IPS-18c (cell line): ENCODE results near the gene LYZ.

Experiments used
- H3K4me3 ChIP-seq: 2 replicates; pipeline ENCODE4 v1.7.0; 2013; ENCODE audit warnings: low read depth, mild to moderate bottlenecking, low read length, moderate library complexity; ENCODE audit not compliant: insufficient read depth
- H3K9me3 ChIP-seq: one replicate; pipeline ENCODE4 v1.6.1; 2013; ENCODE audit warnings: mild to moderate bottlenecking, low read length, moderate library complexity; ENCODE audit not compliant: control insufficient read depth, insufficient read depth

LYZ gene

DNA sequence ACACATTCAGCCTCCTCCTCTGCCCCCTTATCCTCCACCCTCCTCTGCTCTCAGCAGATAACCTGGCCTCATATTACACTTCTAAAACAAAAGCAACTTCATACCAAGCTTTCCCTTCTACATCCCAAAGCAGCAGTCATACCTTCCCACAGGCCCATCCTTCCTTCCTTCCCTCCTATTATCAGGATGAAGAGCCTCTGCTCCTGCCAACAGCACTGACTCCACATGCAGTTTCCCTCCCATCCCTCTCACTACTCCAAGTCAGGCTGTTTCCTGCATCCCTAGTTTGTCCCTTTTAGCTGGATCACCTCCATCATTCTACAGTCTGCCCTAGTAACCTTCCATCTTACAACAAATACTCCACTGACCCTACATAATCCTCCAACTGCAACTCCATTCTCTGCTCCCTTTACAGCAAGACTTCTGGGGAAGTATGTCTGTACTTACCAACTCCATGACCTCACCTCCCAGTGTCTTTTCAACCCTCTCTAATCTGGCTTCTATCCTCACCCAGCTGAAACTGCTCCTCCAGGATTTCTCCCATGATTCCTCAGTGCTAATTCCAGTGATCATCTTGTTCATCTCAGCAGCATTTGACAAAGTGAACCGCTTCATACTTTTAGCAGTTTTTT, 6.5 kb downstream of the LYZ start:
- H3K4me3 ChIP-seq, result no peak overlapping the region
- H3K9me3 ChIP-seq, result no peaks in the 10 kb centered on the region

DNA sequence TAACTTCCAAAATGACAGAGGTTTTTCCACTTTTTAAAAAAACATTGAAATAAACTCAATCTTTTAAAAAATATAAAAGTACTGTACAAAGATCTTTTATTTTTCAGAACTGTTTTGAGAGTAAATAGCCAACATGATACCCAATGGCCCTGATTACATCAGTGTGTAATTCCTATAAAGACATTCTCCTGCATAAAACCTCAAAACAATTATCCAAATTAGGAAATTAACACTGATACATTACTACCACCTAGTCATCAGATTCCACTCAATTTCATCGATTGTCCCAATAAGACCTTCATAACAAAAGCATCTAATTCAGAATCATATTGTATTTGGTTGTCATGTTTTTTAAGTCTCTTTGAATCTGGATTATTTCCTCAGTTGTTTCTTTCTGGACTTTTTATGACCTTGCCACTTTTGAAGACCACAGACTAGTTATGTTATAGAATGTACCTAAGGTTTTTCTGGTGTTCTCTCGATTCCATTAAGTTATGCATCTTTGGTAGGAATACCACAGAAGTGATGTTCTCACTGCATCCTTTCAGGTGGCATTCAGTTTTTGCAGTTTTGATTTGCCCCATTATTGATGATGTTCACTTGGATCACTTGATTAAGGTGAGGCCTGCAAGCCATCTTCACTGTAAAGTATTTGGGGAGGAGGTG, 7.3 kb downstream of the LYZ start:
- Histone ChIP-seq H3K9me3 (no peaks in the 10 kb centered on the region), H3K4me3 (no peak overlapping the region)

DNA sequence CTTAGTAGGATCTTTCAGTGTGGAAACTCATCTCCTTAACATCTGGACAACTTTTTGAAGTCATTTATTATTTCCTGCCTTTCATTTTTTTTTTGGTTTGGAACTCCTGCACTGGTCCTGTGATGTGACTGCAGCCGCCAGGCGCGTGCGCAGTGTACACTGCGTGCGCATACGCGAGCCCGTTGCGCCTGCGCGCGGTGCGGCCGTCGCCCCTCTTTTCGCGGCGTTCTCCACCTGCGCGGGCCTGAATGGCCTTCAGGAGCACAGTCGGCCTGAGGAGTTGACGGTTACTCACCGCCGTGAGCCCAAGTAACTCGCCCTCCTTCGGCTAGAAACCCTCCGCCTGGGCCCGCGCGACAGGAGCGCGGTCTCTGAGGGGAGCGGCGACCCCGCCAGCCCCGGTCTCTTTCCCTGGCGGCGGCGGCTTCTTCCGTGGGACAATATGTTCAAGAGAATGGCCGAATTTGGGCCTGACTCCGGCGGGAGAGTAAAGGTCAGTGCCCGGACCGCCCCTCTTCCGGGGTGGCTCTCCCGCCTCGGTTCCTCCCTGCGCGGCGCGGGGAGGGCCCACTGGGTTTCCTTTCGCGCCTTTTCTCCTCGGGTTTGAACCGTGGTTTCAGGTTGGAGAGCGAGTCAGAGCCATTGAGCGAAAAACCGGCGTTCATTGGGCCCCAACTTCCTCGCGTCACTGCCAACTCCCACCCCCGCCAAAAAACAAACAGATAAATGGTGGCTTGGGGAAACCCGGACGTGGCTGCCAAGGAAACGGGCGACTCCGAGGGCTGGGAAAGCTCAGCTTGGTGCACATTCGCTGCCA, 11.6 kb downstream of the LYZ start, which contains the start of gene YEATS4:
Gene YEATS4, plus strand, starts transcription at position 213 of the 817 bp plus-strand sequence. Its CDS starts 230 bp downstream, at position 443.
- H3K4me3 ChIP-seq, result peak within 1 kb of the TSS; percentile 78
- no peaks in the 10 kb centered on the region for H3K9me3 ChIP-seq

DNA sequence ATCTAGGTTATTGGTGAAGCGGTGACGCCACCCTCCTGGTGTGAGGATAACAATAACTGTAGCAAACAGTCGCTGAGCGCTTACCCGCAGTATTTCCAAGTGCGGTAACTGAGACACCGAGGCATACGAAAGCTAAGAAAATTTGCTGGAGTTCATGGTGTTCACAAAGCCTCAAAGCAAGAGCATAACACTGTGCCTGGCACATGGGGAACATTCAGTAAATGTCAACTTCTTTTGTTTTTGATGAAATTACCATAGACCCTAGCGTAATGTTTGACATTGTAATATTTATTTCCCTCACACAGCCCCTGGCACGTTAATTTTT, 12.1 kb downstream of the LYZ start:
- Histone ChIP-seq H3K9me3 (no peaks in the 10 kb centered on the region), H3K4me3 (peak overlapping the region; percentile 78)

DNA sequence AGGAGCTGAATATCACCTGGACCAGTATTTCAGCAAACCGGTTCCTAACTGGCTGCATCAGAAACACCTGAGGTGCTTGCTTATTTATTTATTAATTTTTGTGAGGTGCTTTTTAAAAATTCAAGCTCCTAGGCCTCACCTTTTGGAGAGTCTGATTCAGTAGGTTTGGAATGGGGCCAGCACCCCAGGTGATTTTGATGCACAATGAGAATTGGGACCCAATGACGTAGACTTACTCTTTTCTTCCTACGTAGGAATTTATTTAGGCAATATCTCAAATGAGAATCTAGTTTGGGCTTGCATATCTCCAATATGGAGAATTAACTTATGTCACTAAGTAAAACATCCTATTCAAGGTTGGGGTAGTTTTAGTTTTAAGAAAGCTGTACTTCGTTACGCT, 18.6 kb downstream of the LYZ start:
- no peak overlapping the region for H3K4me3 ChIP-seq
- H3K9me3 ChIP-seq, result no peaks in the 10 kb centered on the region

DNA sequence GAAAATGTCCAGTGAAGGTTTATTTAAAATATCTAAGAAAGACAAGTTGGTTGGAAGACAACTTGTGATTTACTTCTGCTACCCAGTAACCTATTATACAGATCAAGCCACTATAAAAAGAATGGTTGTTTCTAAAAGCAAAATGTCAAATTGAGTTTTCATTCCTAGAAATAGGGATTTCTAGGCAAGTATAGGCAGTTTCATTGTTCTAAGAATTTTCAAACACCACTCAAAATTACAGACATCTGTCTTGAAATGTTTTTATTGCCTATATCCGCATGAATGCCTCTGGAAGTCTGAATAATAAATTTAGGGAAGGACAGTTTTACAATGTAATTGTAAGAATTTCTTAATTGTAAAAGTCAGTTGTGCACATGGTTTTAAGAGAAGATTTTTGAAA, 20.0 kb downstream of the LYZ start:
- Histone ChIP-seq H3K4me3 (no peak overlapping the region), H3K9me3 (no peaks in the 10 kb centered on the region)

DNA sequence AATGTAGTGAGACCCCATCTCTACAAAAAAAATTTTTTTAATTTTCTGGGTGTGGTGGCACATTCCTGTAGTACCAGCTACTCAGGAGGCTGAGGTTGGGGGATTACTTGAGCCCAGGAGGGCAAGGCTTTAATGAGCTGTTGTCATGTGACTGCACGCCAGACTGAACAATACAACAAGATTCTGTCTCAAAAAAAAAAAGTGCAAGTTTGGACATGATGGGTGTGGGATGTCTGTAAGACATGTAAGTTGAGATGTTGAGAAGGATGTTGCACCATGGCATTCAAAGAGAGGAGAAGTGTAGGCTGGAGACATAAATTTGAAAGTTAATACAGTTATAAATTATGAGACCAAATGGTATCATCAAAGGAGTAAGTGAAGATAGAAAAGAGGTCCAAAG, 34.9 kb downstream of the LYZ start:
- Histone ChIP-seq H3K9me3 (no peaks in the 10 kb centered on the region), H3K4me3 (no peak overlapping the region)

DNA sequence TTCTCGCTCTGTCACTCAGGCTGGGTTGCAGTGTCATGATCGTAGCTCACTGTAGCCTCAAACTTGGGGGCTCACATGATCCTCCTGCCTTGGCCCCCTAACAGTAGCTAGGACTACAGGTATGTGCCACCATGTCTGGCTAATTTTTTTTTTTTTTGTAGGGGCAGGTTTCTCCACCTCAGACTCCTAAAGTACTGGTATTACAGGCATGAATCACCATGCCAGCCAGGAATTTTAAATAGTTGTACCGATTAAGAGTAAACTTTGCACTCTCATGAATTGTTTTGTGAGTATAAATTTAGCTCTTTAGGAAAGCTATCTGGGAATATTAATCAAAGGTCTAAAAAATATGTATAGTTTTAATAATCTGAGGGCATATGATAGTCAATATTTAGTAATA, 36.9 kb downstream of the LYZ start:
- H3K4me3 ChIP-seq, result no peak overlapping the region
- H3K9me3 ChIP-seq, result no peaks in the 10 kb centered on the region

DNA sequence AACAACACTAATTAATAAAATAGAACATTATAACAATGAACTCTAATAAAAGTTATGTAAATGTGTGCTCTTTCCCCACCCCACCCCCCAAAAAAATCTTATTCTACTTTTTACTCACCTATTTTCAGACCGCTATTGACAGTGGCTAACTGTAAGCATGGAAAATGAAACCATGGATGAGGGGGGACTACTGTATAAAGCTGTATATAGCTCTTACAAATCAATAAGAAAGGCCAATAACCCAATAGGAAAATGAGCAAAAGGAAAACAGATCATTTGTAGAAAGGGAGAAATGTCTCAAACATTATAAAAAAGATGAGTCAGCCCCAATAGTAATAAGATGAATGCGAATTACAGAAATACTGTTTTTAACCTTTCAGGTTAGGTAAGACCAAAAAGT, 38.7 kb downstream of the LYZ start:
- Histone ChIP-seq H3K9me3 (no peaks in the 10 kb centered on the region), H3K4me3 (no peak overlapping the region)

DNA sequence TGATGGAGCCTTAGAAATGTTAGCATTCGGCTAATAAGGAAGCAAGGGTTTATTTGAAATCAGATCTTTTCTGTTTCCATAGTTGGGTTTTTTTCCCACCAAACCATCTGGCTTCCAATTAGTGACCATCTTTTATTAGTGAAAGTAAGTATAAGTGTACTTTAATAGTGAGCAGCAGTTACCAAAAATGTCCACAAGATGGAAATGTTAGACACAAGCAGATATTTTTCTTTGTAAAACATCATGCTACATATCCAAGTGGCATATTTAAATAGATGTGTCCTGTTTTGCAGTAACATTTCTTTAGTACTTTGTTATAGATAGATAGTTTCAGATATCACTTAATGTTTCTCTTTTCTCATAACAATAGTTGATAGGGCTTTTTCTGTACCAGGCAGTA, 40.2 kb downstream of the LYZ start:
- no peak overlapping the region for H3K4me3 ChIP-seq
- H3K9me3 ChIP-seq, result no peaks in the 10 kb centered on the region

DNA sequence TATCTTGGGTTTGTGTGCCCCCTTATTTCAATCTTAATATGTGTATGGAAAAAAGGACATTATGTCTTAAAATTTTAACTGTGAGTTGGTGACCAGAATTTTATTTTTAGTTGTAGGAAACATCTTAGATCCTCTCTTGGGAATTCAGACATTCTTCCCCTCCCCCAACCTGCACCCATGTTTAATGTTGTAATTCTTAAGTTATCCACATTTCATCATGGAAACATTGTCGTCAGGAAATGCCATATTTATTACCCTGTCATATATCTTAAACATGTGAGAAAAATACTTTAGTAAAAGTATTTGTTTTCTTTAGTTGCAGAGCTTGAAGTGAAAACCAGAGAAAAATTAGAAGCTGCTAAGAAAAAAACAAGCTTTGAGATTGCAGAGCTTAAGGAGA, 41.6 kb downstream of the LYZ start:
- Histone ChIP-seq H3K4me3 (no peak overlapping the region), H3K9me3 (no peaks in the 10 kb centered on the region)

DNA sequence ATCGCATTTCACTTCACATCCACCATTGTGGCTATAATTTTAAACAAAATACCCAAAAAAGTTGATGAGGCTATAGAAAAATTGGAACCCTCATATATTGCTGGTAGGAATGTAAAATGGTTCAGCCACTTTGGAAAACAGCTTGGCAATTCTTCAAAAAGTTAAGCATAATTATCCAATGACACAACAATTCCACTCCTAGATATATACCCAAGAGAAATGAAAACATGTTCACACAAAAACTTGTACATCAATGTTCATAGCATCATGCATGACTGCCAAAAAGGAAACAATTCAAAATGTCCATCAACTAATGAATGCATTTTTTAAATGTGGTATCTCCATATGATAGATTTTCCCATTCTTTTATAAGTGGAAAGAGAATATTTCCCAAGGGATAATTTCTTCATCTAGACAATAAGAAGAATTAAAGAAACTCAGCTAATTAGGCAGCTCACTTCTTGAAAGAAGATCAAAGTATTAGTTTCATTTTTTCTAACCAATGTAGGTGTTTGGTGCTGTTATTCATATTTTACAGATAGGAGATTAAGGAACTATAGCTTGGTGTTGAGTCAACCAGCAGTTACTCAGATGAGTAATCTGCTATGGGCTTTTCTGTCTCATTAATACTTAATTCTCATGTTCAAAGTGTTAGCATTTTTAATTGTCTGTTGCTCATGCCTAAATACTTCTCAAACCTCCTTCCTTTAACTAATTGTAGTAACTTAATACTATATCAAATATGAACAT, 44.2 kb downstream of the LYZ start:
- no peak overlapping the region for H3K4me3 ChIP-seq
- H3K9me3 ChIP-seq, result no peaks in the 10 kb centered on the region

DNA sequence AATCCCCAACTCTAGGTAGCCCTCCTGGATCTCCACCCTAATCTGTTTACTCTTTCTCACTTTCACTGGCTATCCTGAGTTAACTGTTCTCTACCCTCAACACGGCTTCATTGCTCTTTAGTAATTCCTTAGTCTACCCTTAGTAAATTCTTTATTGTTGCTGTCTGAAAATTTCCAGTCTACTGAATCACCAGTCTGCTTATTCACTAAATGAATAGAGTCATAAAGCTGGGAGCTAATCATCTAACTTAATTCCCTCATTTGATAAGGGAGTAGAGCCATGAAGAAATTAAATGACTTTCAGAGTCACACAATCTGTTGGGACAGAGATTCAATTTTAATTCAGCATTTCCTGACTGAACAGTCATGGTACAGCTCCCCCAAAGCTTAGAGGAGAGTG, 47.9 kb downstream of the LYZ start:
- Histone ChIP-seq H3K9me3 (no peaks in the 10 kb centered on the region), H3K4me3 (no peak overlapping the region)

DNA sequence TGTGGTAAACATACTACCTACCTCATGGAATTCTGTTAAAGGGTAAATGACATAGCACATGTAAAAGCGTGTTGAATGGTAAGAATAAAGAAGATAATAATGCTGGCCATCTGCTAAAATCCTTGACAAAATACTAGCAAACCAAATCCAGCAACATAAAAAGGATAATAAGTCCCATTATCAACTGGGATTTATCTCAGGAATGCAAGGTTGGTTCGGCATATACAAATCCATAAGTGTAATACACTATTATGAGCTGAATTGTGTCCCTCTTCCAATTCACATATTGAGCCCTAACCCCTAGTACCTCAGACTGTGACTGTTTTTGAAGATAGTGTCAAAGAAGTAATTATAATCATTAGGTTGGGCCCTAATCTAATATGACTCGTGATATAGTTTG, 48.8 kb downstream of the LYZ start:
- no peaks in the 10 kb centered on the region for H3K9me3 ChIP-seq
- H3K4me3 ChIP-seq, result no peak overlapping the region

DNA sequence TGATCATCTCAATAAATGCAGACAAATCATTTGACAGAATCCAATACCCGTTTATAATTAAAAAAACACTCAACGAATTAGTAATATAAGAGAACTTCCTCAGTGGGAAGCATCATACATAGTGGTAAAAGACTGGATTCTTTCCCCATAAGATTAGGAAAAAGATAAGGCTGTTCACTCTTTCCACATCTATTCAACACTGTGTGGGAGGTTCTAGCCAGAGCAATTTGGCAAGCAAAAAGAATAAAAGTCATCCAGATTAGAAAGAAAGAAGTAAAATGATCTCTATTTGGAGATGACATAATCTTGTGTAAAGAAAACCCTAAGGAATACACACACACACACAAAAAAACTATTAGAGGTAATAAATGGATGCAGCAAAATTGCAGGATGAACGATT, 49.8 kb downstream of the LYZ start:
- no peaks in the 10 kb centered on the region for H3K9me3 ChIP-seq
- no peak overlapping the region for H3K4me3 ChIP-seq

DNA sequence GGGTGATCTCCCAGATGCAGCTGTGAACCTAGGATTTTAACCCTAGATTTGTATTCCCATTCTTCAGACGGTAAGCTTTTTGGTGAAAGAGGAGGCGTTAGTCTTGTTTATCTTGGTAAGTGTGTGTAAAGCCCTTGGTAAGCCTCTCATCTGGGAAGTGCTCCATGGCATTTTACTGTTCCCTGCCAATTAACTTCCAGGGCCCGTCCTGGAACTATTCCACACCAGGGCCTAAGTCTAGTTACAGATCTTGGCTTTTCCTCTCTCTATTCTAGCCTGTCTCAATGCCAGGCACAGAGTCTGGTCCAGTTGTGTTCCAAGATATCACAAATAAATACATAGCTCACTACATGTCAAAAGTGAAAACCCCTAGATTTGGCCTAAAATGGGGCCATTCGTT, 53.8 kb downstream of the LYZ start:
- H3K4me3 ChIP-seq, result no peak overlapping the region

More for the DNA sequence above, 53.8 kb downstream of the LYZ start:
- no peaks in the 10 kb centered on the region for H3K9me3 ChIP-seq
